ENCODE results near the gene GFOD1.

The GFOD1 gene

GRCh38 chr6:13360671-13361540, 126.5 kb downstream of the GFOD1 start:
- POLR2A ChIA-PET: interaction anchor here (1.0 kb wide), 1 partner anchor 33 kb away, joined by 3 read pairs; the partner anchor contains the start of gene TBC1D7
- no peak for TF ChIP-seq BHLHE40 (IDR thresholded peaks at IDR 0.05; ENCODE audit: borderline replicate concordance)
- TF ChIP-seq FOXA1 (IDR thresholded peaks at IDR 0.05): no peak
- no peak for TF ChIP-seq NFRKB (IDR thresholded peaks at IDR 0.05)
- DNase-seq (ENCODE audit: extremely low spot score): no peak

GRCh38 chr6:13359287-13359686, 128.1 kb downstream of the GFOD1 start:
- no peak for DNase-seq (ENCODE audit: extremely low spot score)
- ChIA-PET CTCF (no interaction called here), POLR2A (no interaction called here)
- TF ChIP-seq TARDBP (IDR thresholded peaks at IDR 0.05) (no peak), ZNF384 (IDR thresholded peaks at IDR 0.05) (no peak), CTBP1 (IDR thresholded peaks at IDR 0.05; ENCODE audit: borderline replicate concordance) (no peak), ELF4 (IDR thresholded peaks at IDR 0.05) (no peak), FOXA1 (IDR thresholded peaks at IDR 0.05) (no peak), BHLHE40 (IDR thresholded peaks at IDR 0.05; ENCODE audit: borderline replicate concordance) (no peak), FOXM1 (IDR thresholded peaks at IDR 0.05; ENCODE audit: borderline replicate concordance) (no peak), NFRKB (IDR thresholded peaks at IDR 0.05) (no peak), ARNT (IDR thresholded peaks at IDR 0.05) (no peak), LEF1 (IDR thresholded peaks at IDR 0.05; ENCODE audit: borderline replicate concordance) (no peak), L3MBTL2 (conservative IDR thresholded peaks at IDR 0.05) (no peak), HDGF (IDR thresholded peaks at IDR 0.05; ENCODE audit: borderline replicate concordance) (no peak), PKNOX1 (IDR thresholded peaks at IDR 0.05) (no peak), SUZ12 (IDR thresholded peaks at IDR 0.05) (no peak), FOXK2 (IDR thresholded peaks at IDR 0.05) (no peak), SP1 (IDR thresholded peaks at IDR 0.05) (no peak)

More at GRCh38 chr6:13360671-13361540, 126.5 kb downstream of the GFOD1 start:
- CTCF ChIA-PET: interaction anchor here (0.6 kb wide), 1 partner anchor 30 kb away, joined by 8 read pairs; no protein-coding TSS in a partner anchor

- no peak for DNase-seq (ENCODE audit: extremely low spot score)
- ChIA-PET CTCF (no interaction called here), POLR2A (no interaction called here)
- TF ChIP-seq CTBP1 (IDR thresholded peaks at IDR 0.05; ENCODE audit: borderline replicate concordance) (no peak), LEF1 (IDR thresholded peaks at IDR 0.05; ENCODE audit: borderline replicate concordance) (no peak), ZNF384 (IDR thresholded peaks at IDR 0.05) (no peak)
Measured at GRCh38 chr6:13358511-13358910, 128.9 kb downstream of the GFOD1 start.

- no peak for DNase-seq (ENCODE audit: extremely low spot score)
- ChIA-PET POLR2A (interaction anchor here (0.9 kb wide), 1 partner anchor 30 kb away, joined by 3 read pairs; the partner anchor contains the start of gene TBC1D7), CTCF (interaction anchor here (0.7 kb wide), 1 partner anchor 1460 kb away, joined by 3 read pairs; no protein-coding TSS in a partner anchor)
- TF ChIP-seq SP1 (IDR thresholded peaks at IDR 0.05) (no peak), L3MBTL2 (conservative IDR thresholded peaks at IDR 0.05) (no peak), FOXA1 (IDR thresholded peaks at IDR 0.05) (no peak), FOXM1 (IDR thresholded peaks at IDR 0.05; ENCODE audit: borderline replicate concordance) (no peak), ZNF384 (IDR thresholded peaks at IDR 0.05) (no peak), SUZ12 (IDR thresholded peaks at IDR 0.05) (no peak), ARNT (IDR thresholded peaks at IDR 0.05) (no peak), HDGF (IDR thresholded peaks at IDR 0.05; ENCODE audit: borderline replicate concordance) (no peak), LEF1 (IDR thresholded peaks at IDR 0.05; ENCODE audit: borderline replicate concordance) (no peak)
Measured at GRCh38 chr6:13357551-13358075, 129.8 kb downstream of the GFOD1 start.

- DNase-seq (ENCODE audit: extremely low spot score): no peak
- ChIA-PET POLR2A (no interaction called here), CTCF (no interaction called here)
- TF ChIP-seq SUZ12 (IDR thresholded peaks at IDR 0.05) (no peak), L3MBTL2 (conservative IDR thresholded peaks at IDR 0.05) (no peak), BHLHE40 (IDR thresholded peaks at IDR 0.05; ENCODE audit: borderline replicate concordance) (no peak), PKNOX1 (IDR thresholded peaks at IDR 0.05) (no peak), HDGF (IDR thresholded peaks at IDR 0.05; ENCODE audit: borderline replicate concordance) (no peak), SP1 (IDR thresholded peaks at IDR 0.05) (no peak), CTBP1 (IDR thresholded peaks at IDR 0.05; ENCODE audit: borderline replicate concordance) (no peak), TARDBP (IDR thresholded peaks at IDR 0.05) (no peak), FOXA1 (IDR thresholded peaks at IDR 0.05) (no peak), ARNT (IDR thresholded peaks at IDR 0.05) (no peak), LEF1 (IDR thresholded peaks at IDR 0.05; ENCODE audit: borderline replicate concordance) (no peak), ZNF384 (IDR thresholded peaks at IDR 0.05) (no peak), FOXM1 (IDR thresholded peaks at IDR 0.05; ENCODE audit: borderline replicate concordance) (no peak), FOXK2 (IDR thresholded peaks at IDR 0.05) (no peak)
Measured at GRCh38 chr6:13355999-13356785, 131.2 kb downstream of the GFOD1 start.
